HG03060 (cell line): ENCODE data around the gene MICOS13.
A peak's percentile ranks its signal among the peaks of the same experiment; 100 is the strongest.
"Not testable (repeated sequence)": the region's sequence is repeated elsewhere in the genome, so short reads cannot be mapped to it uniquely, and the experiment has no call there.

Experiments used
- ATAC-seq: cut with Tn5 transposase; IDR thresholded peaks from one replicate; pipeline ENCODE4 v1.9.1; 2021; ENCODE audit warnings: low read depth, moderate number of reproducible peaks; ENCODE audit not compliant: unreplicated experiment

MICOS13 gene

GRCh38 chr19:5688262-5688881 is 8.1 kb upstream of the MICOS13 start:
- not testable (repeated sequence) for ATAC-seq

- no peak for ATAC-seq
Observed at GRCh38 chr19:5687360-5688198, 7.3 kb upstream of the MICOS13 start.

DNA sequence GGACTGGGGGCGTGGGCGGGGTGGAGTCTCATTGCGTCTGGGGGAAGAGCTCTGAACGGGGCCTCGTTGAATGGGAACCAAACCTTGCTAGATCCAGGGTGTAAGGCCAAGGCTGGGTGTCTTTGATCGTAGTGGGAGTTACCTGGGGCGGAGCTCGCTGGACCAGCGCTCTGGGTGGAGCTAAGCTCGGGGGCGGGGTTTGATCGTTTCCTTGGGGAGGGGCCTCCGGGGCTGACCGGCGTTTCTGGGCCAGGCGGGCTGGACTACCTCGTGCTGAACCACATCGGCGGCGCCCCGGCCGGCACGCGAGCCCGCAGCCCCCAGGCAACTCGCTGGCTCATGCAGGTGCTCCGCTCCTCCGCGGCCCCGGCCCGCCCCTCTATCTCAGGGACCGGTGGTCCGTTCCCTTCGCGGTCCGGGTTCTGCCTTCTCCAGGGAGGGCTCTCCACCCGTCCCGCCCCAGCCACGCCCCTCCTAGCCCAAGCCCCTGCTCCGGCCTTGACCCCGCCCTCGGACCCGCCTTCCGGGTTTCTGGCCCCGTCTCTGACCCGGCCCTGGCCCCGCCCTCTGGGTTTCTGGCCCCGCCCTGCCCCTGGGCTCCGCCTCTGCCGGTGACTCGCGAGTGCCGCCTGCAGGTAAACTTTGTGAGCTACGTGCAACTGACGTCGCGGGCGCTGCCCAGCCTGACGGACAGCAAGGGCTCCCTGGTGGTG is 6.5 kb upstream of the MICOS13 start:
- peak; percentile 27 for ATAC-seq

DNA sequence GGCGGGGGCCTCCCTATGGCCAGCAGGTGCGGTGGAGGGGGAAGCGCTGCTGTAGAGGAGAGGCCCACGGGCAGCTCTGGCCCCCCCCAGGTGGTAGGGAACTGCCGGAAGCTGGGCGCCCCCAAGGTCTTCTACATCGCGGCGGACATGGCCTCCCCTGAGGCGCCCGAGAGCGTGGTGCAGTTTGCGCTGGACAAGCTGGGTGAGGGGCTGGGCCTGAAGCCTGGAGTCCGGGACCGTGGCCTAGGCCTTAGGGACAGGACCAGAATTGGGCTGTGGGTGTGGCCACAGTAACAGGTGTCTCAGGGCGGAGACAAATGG is 6.0 kb upstream of the MICOS13 start:
- no peak for ATAC-seq

DNA sequence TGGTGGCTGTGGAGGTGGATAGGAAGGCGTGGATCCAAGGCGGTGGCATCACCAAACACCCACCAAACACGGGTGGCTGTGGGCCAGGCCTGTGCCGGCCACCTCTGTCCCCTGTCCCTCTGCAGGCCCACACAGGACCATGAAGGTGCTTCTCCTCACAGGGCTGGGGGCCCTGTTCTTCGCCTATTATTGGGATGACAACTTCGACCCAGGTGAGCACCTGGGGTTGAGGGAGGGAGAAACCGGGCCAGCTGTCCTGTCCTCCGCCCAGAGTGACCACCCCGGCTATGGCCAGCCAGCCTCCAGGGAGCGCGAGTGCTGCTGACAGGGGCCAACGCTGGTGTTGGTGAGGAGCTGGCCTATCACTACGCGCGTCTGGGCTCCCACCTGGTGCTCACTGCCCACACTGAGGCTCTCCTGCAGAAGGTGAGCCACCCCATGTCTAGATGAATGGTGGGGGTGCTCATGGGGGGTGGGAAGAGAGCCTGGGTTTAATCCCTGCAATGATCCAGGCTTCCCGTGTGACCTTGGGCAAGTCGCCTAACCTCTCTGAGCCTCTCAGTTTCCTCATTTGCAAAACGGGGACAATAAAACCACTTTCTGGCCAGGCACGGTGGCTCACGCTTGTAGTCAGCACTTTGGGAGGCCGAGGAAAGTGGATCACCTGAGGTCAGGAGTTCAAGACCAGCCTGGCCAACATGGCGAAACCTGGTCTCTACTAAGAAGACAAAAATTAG is 4.5 kb upstream of the MICOS13 start:
- ATAC-seq, result no peak

GRCh38 chr19:5683177-5683886 is 3.0 kb upstream of the MICOS13 start:
- ATAC-seq, result no peak

DNA sequence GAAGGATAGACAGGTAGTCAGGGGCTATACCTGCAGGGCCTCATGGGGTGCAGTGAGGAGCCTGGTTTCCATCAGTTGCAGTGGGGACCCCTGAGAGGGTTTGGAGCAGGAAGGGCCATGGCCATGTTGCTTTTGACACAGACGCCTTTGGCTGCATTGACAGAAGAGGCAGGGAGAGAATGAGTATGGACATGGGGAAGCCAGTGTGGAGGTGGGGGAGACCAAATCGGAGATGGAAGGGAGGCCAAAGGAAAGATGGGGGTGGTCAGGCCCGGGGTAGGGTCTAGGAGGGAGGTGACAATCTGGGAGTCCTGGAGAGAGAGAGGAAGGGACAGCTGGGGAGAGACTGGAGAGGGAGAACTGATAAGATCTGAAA is 1.8 kb upstream of the MICOS13 start:
- no peak for ATAC-seq

GRCh38 chr19:5681391-5682106 is 1.2 kb upstream of the MICOS13 start:
- ATAC-seq, result no peak

DNA sequence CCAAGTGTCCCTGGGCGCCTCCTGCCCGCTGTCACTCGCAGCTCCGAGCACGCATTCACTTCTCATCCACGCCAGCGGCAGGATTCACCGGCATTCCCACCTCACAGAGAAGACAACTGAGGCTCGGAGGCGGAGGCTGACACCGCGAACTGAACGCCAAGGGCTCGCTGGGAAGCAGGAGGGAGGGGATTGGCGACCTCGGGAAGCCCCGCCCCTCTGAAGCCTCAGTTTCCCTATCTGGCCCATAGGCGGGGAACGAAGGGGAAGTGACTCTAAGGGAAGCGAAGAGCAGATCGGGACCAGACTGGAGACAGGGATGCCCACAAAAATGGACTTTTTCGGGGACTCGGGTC is 256 bp downstream of the MICOS13 start:
- ATAC-seq, result no peak

GRCh38 chr19:5679289-5680083 is 830 bp downstream of the MICOS13 start:
- no peak for ATAC-seq

GRCh38 chr19:5678071-5678718 is 2.1 kb downstream of the MICOS13 start:
- no peak for ATAC-seq

GRCh38 chr19:5677580-5677979 is 2.7 kb downstream of the MICOS13 start:
- no peak for ATAC-seq

DNA sequence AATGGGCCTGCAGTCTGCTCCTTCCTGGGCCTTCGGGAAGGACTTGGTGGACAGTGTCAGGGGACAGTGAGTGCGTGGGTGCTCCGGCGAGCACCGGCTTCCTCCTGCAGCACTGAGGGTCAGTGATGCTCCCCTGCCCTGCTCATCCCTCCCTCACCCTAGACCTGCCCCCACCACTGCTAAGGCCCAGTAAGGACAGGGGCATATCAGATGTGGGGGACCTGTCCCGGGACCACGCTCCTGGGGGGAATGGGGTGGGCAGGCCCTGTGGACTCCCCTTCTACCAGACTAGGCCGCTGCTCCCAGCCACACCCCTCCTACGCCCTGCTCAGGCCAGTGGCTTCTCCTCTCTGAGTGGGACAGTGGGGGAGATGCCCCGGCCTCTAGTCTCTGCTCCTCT is 3.2 kb downstream of the MICOS13 start:
- ATAC-seq, result no peak

DNA sequence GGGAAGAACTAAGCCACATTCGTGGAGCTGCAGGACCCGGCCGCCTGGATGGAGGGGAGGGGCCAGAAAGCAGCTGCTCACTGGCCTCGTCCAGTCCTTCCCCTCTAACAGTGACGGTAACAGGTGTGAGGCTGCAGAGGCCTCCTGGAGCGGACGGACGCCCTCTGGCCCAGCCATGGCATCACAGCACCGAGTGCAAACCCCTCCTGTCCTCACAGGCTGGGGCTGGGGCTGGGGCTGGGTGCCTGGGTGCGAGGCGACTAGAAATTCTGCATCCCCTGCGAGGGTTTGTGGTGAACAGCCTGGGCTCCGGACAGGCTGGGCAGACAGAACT is 3.6 kb downstream of the MICOS13 start:
- no peak for ATAC-seq

GRCh38 chr19:5676105-5676771 is 4.1 kb downstream of the MICOS13 start:
- no peak for ATAC-seq

DNA sequence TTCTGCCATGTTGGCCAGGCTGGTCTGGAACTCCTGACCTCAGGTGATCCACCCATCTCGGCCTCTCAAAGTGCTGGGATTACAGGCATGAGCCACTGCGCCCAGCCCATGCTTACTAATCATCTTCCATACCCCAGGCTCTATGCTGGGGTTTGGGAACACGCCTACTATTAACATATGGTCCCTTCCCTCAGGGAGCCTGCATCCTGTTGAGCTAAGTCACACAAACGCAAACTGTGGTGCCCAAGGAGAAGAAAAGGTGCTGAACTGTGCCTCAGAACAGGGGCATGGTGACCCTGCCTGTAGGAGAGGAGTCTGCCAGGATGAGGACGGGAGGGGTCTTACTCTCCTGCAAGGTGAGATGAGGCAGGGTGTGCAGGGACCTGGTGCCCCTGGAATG is 5.6 kb downstream of the MICOS13 start:
- no peak for ATAC-seq

DNA sequence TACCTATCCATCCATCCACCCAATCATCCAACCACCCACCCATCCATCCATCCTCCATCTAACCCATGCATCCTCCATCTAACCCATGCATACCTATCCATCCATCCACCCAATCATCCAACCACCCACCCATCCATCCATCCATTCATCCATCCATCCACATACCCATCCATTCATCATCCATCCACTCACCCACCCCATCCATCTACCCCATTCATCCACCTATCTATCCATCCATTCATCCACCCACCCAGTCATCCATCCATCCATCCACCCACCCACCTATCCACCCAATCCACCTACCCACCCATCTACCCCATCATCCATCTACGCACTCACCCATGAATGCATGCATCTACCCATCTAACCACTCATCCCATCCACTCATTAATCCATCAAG is 6.6 kb downstream of the MICOS13 start:
- no peak for ATAC-seq
